NCI-H1092 treated with DMSO at 0.1 percent for 48 hours (cell line): ENCODE measurements around the gene KRT3.

Experiments
- DNase-seq: peaks from one replicate; lab custom pipeline; 2025; lab: John Stamatoyannopoulos, UW

KRT3 gene

GRCh38 chr12:52795694-52796428 lies at the start of gene KRT3:
Gene KRT3 (minus strand): TSS chr12:52796117. CDS start chr12:52796042, 75 bp downstream.
- no peak for DNase-seq

- DNase-seq, result no peak
Measured at GRCh38 chr12:52844386-52844785, 48.5 kb upstream of the KRT3 start.

GRCh38 chr12:52839436-52840105 lies 43.7 kb upstream of the KRT3 start:
- DNase-seq, result no peak

GRCh38 chr12:52838609-52839435 lies 42.9 kb upstream of the KRT3 start:
- peak; percentile 9 for DNase-seq

- DNase-seq, result no peak
Measured at GRCh38 chr12:52837781-52838608, 42.1 kb upstream of the KRT3 start.

- no peak for DNase-seq
Measured at GRCh38 chr12:52837413-52837741, 41.5 kb upstream of the KRT3 start.

- no peak for DNase-seq
Measured at GRCh38 chr12:52836491-52837412, 40.8 kb upstream of the KRT3 start.

GRCh38 chr12:52836042-52836466 lies 40.1 kb upstream of the KRT3 start:
- DNase-seq, result no peak

GRCh38 chr12:52835271-52836041 lies 39.5 kb upstream of the KRT3 start:
- no peak for DNase-seq

- DNase-seq, result no peak
Measured at GRCh38 chr12:52834727-52835001, 38.7 kb upstream of the KRT3 start.

GRCh38 chr12:52833922-52834726 lies 38.2 kb upstream of the KRT3 start, which contains the start of gene KRT79:
Gene KRT79 (minus strand): TSS chr12:52834311. CDS start chr12:52834260, 51 bp downstream.
- DNase-seq, result no peak

- no peak for DNase-seq
Measured at GRCh38 chr12:52832985-52833905, 37.3 kb upstream of the KRT3 start.

- no peak for DNase-seq
Measured at GRCh38 chr12:52832451-52832850, 36.5 kb upstream of the KRT3 start.

- DNase-seq, result no peak
Measured at GRCh38 chr12:52831251-52831650, 35.3 kb upstream of the KRT3 start.

- no peak for DNase-seq
Measured at GRCh38 chr12:52829986-52830770, 34.3 kb upstream of the KRT3 start.

- no peak for DNase-seq
Measured at GRCh38 chr12:52828591-52829021, 32.7 kb upstream of the KRT3 start.

- DNase-seq, result no peak
Measured at GRCh38 chr12:52828156-52828555, 32.2 kb upstream of the KRT3 start.
